ENCODE data around the gene ARHGEF37.

The ARHGEF37 gene

DNA sequence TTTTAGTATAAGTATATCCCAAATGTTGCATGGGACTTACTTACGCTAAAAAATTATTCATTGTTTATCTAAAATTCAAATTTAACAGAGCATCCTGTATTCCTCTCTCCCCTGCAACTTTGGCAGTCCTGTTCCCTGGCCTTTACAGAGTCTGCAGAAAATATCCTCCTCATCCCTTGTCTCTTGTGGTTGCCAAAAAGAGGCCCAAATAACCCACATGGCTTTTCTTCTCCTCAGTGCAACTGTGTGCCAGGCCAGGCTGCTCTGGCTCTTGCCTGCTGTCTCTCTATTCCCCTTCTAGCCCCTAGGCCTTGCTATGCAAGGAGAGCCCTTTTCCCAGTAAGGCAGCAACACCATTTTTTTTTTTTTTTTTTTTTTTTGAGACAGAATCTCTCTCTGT, 23.0 kb downstream of the ARHGEF37 start:
- no peak for DNase-seq

DNA sequence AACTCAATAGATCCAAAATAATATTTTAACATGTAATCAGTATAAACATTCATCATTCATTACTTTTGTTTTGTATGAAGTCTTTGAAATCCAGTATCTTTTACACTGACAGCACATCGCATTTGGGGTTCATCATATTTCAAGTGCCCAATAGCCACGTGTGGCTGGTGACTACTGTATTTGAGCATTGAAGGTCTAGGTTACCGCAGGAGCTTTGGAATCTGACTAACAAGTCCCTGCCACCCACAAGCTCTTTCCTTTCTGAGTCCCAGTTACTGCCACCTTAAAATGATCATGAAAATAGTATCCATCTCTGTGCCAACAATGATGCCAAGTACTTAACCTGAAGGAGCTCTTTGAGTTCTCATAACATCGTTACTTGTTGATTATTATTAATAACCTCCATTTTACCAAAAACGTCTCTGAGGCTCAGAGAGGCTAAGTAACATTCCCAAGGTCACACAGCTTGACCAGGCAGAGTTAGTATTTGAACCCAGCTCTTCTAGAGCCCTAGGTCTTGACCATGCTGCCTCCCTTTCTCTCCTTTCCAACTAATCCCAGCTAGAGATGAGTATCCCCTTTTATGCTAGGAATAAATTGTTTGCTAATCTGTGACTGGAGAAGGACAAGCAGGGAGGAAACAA, 24.2 kb downstream of the ARHGEF37 start:
- no peak for DNase-seq

DNA sequence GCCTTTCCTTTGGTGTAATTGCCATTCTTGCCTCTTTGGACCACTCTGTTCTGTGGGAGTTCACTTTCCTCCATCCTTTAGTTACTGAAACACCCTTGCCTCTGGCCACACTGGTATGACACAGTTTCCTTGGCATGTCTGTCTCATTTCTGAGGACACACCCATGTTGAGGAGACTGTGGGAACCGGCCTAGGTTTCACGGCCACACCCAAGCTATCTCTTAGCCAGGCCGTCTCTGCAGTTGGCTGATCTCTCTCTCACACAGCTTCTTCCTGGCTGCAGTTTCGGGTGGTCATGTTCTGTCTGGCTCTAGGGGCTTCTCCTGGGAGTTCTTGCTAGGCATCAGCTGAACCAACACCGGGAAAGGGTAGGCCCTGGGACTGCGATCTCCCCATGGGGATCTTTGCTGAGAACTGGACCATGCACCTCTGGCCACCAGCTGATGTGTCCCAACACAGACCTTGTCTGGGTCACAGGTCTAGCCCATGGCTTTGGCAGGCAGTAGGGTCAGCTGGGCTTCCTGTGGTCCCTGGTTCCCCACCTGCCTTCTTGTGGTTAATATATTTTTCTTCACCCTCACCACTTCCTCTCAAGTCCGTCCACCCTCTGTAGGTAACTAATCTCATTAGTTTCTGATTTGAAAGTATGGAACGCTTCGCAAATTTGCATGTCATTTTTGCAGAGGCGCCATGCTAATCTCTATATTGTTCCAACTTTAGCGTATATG, 24.9 kb downstream of the ARHGEF37 start:
- peak; percentile 7 for DNase-seq

DNA sequence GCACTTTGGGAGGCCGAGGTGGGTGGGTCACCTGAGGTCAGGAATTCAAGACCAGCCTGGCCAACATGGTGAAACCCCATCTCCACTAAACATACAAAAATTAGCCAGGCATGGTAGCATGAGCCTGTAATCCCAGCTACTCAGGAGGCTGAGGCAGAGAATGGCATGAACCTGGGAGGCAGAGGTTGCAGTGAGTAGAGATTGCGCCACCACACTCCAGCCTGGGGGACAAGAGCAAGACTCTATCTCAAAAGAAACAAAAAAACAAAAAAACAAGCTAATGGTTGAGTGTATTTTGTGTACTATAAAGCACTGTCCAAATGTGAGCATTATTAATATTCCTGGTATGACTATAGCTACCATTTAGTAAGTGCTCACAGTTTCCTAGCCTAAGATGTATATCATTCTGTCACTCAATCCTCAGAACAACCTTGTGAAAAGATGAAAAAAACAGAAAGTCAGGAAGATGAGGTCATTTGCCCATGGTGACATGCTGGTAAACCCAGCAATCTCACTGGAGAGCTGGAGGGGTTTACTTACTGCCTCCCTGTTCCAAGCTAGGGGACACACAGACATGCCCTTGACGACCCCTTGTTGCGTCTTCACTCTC, 27.7 kb downstream of the ARHGEF37 start:
- no peak for DNase-seq

DNA sequence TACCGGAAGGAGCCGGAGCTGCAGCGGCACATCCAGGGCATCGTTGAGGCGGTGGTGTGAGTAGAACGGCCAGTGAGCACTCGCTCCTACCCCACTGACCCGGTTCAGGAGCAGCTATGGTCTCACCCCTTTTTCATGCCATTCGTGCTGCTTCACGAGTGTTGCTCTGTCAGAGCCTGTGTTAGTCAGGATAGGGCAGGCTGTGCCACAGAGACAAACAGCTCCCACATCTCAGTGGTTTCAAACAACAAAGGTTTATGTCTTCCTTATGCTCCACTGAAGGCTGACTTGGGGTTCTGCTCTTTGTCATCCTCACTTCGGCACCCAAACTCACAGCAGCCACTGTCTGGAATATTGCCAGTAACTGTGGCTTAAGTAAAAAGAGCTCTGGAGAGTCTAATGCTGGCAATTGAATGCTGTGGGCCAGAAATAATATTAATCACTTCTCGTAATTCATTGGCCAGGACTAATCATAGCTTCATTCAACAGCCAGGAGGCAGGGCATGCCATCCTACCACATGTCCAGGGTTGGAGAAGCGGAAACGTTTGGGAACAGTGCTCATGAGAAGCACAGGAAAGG, 28.4 kb downstream of the ARHGEF37 start:
- DNase-seq: no peak

DNA sequence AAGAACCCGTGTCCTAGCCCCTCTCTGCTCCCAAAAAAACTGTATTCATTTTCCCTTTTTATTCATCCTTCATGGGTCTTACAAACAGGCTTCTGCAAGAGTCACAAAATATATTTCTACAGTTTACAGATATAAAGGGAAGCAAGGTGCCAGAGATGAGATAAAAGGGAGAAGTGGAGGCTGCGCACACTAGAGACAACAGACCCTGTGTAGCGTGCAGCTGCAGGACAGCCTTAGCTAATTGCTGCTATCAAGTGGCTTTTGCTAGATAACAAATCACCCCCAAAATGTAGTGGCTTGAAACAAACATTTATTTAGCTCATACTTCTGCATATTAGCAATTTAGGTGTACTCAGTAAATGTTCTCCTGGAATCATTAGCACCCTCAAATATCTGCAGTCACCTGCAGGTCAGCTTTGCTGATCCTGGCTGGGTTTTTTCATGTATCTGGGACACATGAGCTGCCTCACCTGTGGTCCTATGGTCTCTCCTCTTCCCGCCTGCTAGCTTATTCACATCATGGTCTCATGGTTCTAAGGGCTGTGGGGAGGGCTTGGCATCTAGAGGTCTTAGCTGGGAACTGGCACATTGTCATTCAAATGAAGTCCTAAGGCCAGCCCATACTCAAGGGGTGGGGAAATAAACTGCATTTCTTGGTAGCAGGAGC, 29.4 kb downstream of the ARHGEF37 start:
- DNase-seq: no peak

DNA sequence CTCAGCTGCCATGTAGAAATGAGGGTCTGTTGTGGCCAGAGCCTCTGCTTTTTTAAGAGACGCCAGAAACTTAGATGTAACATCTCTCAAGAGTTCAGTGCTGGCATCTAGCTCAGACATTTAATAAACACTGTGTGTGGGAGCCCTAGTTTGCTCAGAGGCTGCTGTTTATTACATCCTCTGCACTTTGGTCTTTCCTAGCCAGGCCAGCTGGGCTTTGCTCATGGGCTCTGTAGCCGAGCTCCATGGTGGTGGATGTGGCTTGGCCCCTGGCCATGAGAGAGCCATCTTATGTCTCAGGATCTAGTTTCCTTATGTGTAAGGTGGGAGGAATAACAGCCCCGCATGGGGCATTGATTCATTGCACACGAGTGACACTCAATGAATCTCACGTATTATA, 30.0 kb downstream of the ARHGEF37 start:
- no peak for DNase-seq

DNA sequence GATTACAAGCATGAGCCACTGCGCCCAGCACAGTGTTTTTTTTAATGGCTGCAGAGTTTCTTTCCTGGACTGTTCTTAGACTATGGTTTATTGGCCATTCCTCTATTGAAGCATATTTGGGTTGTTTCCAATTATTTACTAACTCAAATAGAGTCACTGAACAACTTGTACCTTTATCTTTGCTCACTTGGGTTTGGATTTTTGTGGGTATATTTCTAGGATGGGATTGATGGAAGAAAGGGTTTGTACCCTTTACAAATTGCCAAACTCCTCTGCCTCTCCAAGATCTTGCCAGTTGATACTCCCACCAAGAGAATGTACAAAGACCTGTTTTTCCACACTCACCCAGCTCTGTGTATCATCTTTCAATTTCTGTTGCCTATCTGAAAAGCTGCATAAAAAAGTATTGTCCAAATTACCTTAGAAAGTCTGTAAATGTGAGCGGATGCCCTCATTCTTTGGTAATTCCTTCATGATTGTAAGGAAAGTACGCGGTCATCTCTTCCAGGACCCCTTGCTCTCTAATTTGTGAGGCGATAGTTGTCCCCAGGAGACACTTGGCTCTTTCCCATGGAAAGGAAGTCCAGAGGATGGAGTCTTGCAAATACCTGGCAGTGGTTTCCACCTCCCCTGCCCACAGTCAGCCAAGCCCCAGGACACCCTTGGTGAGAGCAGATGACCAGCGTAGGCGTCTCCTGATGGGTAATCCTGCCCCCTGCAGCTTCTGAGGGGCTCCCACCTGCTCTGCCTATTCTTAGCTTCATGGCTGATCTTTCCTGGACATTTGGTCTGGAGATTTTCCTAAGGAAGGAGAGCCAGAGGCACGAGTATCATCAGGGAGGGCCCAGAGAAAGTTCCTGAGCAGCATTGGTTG, 33.0 kb downstream of the ARHGEF37 start:
- no peak for DNase-seq

DNA sequence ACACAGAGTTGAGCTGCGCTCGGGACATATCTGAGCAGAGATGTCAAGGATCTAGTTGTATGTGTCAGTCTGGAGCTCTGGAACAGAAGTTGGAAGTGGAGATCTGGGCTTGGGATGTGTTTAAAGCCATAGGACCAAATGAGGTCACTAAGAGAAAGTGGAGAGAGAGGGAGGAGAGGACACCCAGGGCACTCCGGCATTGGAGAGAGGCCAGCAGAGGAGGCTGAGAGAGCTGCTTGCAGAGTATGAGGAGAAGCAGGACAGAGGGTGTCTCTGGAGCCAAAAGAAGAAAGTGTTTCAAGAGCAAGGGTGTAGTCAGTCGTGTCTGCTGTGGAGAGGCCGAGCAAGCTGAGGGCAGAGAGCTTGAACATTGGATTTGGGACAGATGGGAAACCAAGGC, 34.7 kb downstream of the ARHGEF37 start:
- DNase-seq: no peak

DNA sequence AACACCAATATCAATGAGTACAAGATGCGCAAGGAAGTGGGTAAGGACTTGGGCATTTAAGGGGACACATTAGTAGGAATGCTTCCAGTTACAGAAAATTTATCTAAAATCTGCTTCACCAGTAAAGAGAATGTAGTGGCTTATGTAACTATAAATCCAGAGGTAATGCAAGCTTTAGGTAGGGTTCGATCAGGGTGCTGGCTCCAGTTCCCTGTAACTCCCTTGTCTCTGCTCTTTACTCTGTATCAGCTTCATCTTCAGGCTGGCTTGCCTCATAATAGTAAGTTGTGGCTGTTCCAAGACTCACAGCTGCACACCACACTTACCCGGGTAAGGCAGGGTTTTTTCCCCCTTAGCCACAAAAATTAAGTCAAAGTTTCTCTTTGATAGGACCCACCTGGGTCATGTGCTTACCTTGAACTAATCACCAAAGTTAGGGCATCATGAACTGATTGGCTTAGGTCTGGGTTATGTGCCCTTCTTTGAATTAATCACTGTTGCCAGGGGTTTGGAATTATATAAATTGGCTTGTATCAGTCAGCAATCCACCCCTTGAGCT, 35.5 kb downstream of the ARHGEF37 start:
- no peak for DNase-seq

DNA sequence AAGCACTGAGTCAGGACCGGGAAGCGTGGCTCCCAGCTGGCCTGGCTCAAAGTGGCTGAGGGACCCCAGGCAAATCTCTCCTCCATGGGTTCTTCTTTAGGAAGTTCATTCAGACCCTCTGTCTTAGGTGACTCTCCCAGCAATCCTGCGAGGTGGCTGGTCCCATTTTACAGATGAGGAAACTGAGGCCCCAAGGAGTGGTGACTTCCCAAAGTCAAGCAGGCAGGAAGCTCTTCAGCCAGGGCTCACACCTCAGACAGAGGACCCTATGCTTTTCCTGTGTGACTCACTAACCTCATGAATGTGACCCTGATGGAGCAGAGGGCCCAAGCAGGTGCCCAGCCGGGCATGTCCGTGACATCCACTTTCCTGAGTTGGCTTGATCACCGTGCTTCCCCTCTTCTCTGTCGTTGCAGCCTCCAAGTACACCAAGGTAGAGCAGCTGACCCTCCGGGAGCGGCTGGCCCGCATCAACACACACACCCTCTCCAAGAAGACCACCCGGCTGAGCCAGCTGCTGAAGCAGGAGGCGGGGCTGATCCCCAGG, 36.5 kb downstream of the ARHGEF37 start:
- no peak for DNase-seq

DNA sequence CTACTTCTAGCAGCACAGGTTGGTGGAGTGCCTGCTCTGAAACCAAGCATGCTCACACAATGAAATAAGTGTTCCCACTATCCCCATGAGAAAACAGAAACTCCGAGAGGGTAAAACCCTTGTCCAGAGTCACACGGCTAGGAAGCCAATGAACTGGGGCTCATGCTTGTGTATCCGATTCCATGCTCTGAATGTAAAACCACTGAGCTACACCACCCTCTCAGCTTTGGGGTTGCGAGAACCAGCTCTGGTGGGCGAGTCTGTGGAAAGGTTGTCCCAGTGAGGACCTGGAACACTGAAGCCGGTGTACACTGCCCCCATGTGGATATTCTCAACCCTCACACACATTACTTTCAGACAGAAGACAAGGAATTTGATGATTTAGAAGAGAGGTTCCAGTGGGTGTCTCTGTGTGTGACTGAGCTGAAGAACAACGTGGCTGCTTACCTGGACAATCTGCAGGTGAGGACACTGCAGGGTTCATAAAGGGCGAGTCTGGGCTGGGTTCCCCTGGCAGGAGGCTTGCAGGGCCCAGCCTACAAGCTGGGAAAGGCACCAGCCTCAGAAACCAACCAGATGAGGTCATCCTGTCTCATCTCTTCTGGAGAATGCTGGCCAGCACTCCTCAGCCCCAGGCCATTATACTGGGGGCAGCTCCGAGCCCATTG, 37.4 kb downstream of the ARHGEF37 start:
- DNase-seq: no peak

DNA sequence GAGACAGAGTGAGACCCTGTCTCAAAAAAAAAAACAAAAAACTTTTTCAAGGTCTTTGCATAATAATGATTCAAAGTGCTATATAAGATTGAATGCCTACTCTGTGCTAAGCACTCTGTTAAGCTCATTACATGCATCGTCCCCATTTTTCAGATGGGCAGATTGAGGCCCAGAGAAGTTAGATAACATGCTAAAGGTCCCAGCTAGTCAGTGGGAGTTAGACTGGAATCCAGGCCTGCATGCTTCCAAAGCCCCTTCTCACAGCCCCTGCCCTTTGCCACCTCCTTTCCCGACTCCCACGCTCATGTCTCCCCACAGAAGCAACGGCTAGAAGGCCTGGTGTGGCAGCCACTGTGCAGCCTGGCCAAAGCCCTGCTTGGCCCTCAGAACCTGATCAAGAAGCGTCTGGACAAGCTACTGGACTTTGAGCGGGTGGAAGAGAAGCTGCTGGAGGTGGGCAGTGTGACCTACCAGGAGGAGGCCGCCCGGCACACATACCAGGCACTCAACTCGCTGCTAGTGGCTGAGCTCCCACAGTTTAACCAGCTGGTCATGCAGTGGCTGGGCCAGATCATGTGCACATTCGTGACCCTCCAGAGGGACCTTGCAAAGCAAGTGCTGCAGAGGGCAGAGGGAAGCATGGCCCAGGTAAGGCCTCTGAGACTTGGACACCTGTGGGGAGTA, 40.3 kb downstream of the ARHGEF37 start:
- no peak for DNase-seq

DNA sequence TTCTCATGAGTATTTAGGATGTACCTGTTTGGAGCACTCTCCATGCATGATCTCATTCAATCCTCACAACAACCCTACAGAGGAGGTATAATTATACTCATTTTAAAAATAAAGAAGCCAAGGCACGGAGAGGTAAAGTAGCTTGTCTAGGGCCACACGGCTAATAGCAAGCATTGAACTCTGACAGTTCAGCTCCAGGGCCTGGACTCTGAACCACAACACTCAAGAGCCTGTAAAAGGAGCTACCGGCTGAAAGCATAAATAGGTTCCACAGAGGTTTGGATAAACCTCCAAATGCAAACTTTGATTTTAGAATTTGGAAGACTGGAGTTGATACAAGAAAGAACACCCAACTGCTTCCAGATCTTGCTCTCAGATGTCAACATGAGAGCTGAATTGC, 41.2 kb downstream of the ARHGEF37 start:
- DNase-seq: no peak

DNA sequence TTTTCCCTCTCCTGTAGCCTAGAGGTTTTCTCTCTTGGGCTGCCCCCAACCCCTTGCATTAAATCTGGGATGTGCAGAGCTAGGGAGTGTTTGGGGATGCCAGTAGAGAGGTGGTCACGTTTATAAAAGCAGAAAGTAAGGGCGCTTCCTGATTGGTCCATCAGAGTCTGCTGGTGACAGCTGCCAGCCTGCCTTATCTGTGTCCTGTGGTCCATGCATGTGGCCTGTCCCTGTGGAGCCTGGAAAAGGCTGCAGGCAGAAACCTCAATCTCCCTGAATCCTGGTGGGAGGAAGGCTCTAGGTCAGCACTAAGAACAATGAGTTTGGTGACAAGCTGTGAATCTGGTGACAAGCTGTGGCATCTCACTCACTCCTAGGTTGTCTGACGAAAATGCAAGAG, 42.2 kb downstream of the ARHGEF37 start:
- DNase-seq: no peak

DNA sequence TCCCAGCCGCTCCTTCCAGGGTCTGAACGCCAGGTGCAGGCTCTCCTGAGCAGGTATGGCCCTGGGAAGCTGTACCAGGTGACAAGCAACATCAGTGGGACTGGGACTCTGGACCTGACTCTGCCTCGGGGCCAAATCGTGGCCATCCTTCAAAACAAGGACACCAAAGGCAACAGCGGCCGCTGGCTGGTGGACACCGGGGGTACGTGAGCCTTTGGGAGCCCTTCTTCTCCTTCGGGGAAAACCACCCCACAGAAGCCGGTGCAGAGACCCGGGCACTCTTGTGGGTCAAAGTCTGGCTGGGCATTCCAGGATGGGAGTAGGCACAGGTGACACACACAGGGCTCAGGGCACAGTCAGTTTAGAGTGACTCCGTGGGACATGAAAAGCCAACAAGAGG, 45.8 kb downstream of the ARHGEF37 start:
- no peak for DNase-seq

DNA sequence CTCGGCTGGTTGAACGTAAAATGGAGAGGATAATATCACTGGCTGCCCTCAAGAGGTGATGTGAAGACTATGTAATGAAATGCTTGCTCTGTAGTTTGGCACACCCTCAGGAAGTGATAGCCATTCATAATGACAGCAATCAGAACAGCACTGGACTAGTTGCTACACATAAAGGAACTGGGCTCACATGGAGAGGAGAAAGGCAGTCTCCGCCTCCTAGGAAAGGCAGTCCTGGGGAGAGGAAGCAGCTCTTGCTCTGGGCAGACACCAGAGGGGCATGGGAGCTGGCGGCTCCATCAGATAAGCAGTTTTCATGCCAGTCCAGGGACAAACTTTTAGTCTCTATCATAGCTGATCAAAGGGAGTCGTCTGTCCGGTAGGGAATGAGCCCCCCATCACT, 46.9 kb downstream of the ARHGEF37 start:
- DNase-seq: no peak

DNA sequence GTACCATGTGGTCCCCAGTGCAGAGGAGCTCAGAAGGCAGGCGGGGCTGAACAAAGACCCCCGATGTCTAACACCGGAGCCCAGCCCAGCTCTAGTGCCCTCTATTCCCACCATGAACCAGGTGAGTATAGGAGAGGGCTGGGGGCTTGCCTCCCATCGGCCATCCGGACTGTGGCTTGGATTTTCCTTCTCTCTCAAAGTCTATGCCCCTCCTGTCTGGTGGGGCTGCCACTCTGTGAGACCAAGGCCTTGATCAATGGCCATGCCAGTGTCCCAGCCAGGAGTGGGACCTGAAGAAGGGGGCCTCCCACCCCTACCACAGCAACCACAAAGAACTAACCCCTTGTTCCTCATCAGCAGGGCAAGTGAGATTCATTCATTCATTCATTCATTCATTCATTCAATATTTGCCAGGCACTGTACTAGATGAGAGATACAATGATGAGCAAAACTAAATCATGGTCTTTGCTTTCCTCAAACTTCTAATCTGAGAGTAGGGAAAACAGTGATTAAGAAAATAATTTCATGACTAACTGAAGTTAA, 47.6 kb downstream of the ARHGEF37 start:
- no peak for DNase-seq

DNA sequence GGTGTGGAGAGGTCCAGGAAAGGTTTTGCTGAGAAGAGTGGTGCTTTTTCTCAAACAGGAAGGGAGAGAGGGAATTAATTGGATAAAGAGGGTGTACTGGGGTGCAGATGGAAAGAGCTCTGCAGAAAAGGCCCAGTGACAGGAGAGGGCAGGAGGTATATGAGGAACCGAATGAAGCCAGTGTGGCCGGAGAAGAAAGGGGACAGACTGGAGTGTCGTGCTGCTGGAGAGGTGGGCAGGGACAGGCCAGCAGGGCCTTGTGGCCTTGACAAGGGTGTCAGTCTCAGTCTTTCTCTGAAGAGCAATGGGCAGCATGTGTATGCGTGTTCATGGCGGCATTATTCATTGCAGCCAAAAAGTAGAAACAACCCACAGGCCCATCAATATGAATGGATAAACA, 48.1 kb downstream of the ARHGEF37 start:
- no peak for DNase-seq

DNA sequence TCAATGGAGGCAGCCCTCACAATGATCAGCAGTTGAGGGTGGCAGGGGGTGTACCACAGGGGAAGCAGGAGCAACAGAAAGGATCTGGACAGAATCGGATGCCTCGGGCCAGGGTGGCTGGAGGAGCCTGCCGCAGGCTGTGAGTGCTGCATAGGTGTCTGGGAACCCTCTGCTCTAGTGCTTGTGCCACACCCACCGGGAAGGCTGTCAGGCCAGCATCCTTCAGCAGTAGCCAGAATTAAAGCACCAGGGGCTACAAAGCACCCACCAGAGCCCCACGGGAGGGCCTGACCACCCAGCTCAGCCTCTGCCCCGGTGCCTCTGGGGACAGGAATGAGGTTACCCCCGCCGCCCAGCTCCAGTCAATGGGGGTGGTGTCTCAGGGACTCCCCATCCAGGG, 49.0 kb downstream of the ARHGEF37 start:
- no peak for DNase-seq

Data from CD4-positive, alpha-beta T cell treated with Interleukin-4 for 4 hours (primary cell).